Ishikawa (cell line): ENCODE results near the gene FOXN1.

ENCODE experiments used
- CEBPB ChIP-seq: IDR thresholded peaks from 2 replicates; pipeline ENCODE4 v1.6.1; 2012
- CREB1 ChIP-seq: IDR thresholded peaks from 2 replicates; pipeline ENCODE4 v1.6.1; 2012; ENCODE audit warnings: low read depth
- EGR1 ChIP-seq: IDR thresholded peaks from 2 replicates; pipeline ENCODE4 v1.6.1; 2012
- EP300 ChIP-seq: IDR thresholded peaks from 2 replicates; pipeline ENCODE4 v1.6.1; 2012; ENCODE audit warnings: borderline replicate concordance
- FOXM1 ChIP-seq: IDR thresholded peaks from 2 replicates; pipeline ENCODE4 v1.6.1; 2012; ENCODE audit warnings: low read depth, borderline replicate concordance
- NFIC ChIP-seq: IDR thresholded peaks from 2 replicates; pipeline ENCODE4 v1.6.1; 2012
- RAD21 ChIP-seq: IDR thresholded peaks from 2 replicates; pipeline ENCODE4 v1.6.1; 2012; ENCODE audit warnings: low read depth
- TAF1 ChIP-seq: IDR thresholded peaks from 2 replicates; pipeline ENCODE4 v1.6.1; 2012; ENCODE audit warnings: low read depth, mild to moderate bottlenecking
- TCF12 ChIP-seq: IDR thresholded peaks from 2 replicates; pipeline ENCODE4 v1.6.1; 2012; ENCODE audit warnings: low read depth
- TEAD4 ChIP-seq: IDR thresholded peaks from 2 replicates; pipeline ENCODE4 v1.6.1; 2012
- YY1 ChIP-seq: IDR thresholded peaks from 2 replicates; pipeline ENCODE4 v1.6.1; 2012; ENCODE audit warnings: low read depth
- ZBTB7A ChIP-seq: IDR thresholded peaks from 2 replicates; pipeline ENCODE4 v1.6.1; 2012; ENCODE audit warnings: low read depth
- TF ChIP-seq, protein P1 (sequence below): IDR thresholded peaks from 2 replicates; pipeline ENCODE4 v1.6.1; 2012
- TF ChIP-seq, protein P2 (sequence below): IDR thresholded peaks from 2 replicates; pipeline ENCODE4 v1.6.1; 2012; ENCODE audit warnings: low read depth, mild to moderate bottlenecking
- TF ChIP-seq, protein P3 (sequence below): IDR thresholded peaks from 2 replicates; pipeline ENCODE4 v1.6.1; 2012

Gene FOXN1

DNA sequence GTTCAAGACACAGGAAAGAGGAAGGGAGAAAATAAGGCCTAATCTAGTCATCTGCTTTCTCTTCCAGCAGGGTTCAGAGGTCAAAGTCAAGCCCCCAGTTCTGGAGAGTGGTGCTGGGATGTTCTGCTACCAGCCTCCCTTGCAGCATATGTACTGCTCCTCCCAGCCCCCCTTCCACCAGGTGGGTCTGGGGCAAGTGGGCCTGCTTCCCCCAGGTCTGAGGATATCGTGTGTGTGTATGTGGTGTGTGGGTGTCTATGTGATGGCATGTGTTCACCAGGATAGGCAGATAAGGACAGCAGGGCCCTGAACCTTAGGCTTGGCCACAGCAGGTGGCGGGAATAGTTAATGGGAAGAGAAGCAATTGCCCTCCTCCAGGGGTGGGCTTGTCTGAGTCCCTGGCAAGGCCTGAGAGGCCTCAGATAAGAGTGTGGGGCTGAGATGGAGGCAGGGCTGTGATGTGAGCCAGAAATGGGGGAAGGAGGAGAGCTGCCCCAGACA lies 21.1 kb downstream of the FOXN1 start:
- TF ChIP-seq CREB1 (no peak), ZBTB7A (no peak), EGR1 (no peak), YY1 (no peak), FOXM1 (no peak), TAF1 (no peak), EP300 (no peak), NFIC (no peak), CEBPB (no peak), TEAD4 (no peak), TCF12 (no peak), RAD21 (no peak)
- TF ChIP-seq, protein P1, sequence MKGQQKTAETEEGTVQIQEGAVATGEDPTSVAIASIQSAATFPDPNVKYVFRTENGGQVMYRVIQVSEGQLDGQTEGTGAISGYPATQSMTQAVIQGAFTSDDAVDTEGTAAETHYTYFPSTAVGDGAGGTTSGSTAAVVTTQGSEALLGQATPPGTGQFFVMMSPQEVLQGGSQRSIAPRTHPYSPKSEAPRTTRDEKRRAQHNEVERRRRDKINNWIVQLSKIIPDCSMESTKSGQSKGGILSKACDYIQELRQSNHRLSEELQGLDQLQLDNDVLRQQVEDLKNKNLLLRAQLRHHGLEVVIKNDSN, result no peak
- TF ChIP-seq, protein P2, sequence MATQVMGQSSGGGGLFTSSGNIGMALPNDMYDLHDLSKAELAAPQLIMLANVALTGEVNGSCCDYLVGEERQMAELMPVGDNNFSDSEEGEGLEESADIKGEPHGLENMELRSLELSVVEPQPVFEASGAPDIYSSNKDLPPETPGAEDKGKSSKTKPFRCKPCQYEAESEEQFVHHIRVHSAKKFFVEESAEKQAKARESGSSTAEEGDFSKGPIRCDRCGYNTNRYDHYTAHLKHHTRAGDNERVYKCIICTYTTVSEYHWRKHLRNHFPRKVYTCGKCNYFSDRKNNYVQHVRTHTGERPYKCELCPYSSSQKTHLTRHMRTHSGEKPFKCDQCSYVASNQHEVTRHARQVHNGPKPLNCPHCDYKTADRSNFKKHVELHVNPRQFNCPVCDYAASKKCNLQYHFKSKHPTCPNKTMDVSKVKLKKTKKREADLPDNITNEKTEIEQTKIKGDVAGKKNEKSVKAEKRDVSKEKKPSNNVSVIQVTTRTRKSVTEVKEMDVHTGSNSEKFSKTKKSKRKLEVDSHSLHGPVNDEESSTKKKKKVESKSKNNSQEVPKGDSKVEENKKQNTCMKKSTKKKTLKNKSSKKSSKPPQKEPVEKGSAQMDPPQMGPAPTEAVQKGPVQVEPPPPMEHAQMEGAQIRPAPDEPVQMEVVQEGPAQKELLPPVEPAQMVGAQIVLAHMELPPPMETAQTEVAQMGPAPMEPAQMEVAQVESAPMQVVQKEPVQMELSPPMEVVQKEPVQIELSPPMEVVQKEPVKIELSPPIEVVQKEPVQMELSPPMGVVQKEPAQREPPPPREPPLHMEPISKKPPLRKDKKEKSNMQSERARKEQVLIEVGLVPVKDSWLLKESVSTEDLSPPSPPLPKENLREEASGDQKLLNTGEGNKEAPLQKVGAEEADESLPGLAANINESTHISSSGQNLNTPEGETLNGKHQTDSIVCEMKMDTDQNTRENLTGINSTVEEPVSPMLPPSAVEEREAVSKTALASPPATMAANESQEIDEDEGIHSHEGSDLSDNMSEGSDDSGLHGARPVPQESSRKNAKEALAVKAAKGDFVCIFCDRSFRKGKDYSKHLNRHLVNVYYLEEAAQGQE, result no peak
- TF ChIP-seq, protein P3, sequence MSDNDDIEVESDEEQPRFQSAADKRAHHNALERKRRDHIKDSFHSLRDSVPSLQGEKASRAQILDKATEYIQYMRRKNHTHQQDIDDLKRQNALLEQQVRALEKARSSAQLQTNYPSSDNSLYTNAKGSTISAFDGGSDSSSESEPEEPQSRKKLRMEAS, result no peak

DNA sequence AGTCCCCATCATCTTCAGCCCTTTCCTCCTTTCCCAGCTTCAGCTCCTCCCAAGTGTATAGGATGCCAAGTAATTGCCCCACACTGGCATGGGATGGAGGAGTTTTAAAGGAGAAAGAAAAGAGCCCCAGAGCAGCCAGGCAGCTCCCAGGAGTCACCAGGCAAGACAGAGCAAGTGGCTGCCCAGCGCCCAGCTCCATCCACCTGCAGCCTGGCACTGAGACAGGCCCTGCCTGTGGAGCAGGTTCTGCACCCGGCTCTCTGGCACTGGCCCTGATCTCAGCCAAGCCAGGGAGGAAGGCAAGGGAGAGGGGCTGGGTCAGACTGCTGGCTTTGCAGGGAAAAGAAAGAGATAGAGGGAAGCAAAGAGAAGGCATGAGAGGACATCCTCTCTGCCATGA lies 21.7 kb downstream of the FOXN1 start:
- TF ChIP-seq ZBTB7A (no peak), CEBPB (no peak), RAD21 (no peak), TAF1 (no peak), NFIC (no peak), TEAD4 (no peak), EGR1 (no peak), TCF12 (no peak), FOXM1 (no peak), EP300 (no peak), YY1 (no peak), CREB1 (no peak)
- TF ChIP-seq, protein P3, result no peak
- TF ChIP-seq, protein P2, result no peak
- TF ChIP-seq, protein P1, result no peak

DNA sequence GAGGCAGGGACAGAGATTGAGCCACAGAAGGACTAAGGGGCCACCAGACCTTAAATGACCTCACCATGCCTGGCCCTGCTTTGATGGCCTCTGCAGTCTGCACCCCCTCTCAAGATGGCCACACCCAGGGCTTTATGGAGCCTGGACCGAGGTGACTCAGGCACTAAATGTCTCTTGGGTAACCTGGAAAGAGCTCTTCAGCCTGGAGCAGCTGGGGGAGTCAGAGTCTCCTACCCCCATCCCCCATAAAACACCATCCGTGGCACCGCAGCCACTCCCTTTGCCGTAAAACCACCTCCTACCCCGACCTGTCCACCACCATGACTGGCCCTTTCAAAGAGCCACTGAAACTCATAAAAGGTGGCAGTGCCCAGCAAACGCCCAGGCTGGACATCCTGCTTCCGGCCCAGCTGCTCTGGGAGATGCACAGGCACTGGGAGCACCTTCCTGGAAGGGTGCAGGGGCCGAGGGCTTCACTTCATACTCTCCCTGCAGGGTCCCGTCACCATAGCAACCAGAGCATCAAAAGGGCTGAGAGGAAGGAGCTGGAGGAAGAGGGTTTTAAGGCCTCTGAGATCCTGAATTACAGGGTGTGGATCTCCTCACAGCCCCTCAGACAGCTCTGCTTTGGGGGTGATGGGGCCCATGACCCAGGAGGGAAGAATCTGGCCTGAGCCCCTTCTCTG lies 22.3 kb downstream of the FOXN1 start:
- TF ChIP-seq EP300 (no peak), TAF1 (no peak), CREB1 (no peak), RAD21 (no peak), YY1 (no peak), CEBPB (no peak), NFIC (no peak), TCF12 (no peak), EGR1 (no peak)
- TF ChIP-seq, protein P3, result no peak
- TF ChIP-seq, protein P1, result no peak

DNA sequence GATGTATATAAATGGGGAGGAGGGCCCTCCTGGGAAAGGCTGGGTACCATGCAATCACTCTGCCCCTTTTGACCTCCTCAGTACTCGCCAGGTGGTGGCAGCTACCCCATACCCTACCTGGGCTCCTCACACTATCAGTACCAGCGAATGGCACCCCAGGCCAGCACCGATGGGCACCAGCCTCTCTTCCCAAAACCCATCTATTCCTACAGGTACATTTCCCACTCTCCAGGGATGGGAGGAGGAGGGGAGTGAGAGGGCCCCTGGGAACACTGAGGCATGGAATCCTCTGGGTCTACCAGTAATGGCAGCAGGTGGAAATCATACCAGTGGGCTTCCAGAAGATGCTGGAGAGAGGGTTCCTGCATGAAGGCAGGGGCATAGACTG lies 22.9 kb downstream of the FOXN1 start:
- TF ChIP-seq, protein P1, result no peak
- TF ChIP-seq, protein P3, result no peak
- TF ChIP-seq YY1, result no peak
- TF ChIP-seq CREB1, result no peak
- no peak for TF ChIP-seq ZBTB7A
- no peak for TF ChIP-seq TEAD4
- TF ChIP-seq FOXM1, result no peak
- no peak for TF ChIP-seq EP300
- no peak for TF ChIP-seq CEBPB
- TF ChIP-seq EGR1, result no peak
- TF ChIP-seq TAF1, result no peak
- no peak for TF ChIP-seq NFIC
- TF ChIP-seq, protein P2, result no peak
- TF ChIP-seq TCF12, result no peak
- TF ChIP-seq RAD21, result no peak
